Fibroblast of skin of back (primary cell): Measurements from ENCODE around the gene CEP104.

ENCODE experiments used
- DNase-seq: peaks from one replicate; pipeline ENCODE4 v3.0.0-alpha.2; 2013

Gene CEP104

DNA sequence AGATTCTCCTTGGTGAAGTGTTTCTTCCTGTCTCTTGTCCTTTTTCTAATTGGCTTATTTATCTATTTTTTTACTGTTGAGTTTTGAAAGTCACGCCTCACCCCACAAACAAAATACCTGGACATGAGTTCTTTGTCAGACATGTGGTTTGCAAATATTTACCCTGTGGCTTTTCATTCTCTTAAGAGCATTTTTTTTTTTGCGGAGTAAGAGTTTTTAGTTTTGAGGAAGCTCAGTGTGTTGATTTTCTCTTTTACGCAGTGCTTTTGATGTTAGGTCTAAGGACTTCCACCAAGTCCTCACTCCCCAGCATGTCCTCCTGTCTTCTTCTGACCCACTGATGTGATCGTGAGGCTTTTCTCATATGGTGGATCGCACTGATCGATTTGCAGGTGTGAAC is 7.9 kb upstream of the CEP104 start:
- DNase-seq = no peak

DNA sequence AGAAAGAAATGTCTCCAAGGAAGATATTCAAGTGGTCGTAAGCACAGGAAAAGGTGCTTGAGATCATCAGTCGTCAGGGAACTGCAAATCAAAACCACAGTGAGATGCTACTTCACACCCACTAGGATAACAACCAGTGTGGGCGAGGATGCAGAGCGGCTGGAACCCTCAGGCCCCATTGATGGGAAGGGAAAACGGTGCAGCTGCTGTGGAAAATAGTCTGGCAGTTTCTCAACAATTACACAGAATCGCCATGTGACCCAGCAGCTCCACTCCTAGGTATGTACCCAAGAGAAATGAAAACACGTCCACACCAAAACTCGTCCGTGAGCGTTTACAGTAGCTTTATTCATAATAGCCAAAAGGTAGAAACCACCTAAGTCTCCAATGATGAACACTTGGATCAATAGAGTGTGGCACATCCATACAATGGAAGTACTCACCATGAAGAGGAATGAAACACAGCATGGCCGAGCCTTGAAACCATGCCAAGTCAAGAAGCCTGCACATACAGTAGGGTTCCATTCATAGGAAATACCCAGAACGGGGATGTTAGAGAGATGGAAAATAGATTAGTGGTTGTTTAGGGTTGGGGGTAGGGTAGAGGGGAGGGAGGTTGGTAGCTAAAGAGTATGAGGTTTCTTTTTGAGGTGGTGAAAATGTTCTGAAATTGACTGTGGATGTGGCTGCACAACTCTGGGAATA is 6.4 kb upstream of the CEP104 start:
- no peak for DNase-seq

DNA sequence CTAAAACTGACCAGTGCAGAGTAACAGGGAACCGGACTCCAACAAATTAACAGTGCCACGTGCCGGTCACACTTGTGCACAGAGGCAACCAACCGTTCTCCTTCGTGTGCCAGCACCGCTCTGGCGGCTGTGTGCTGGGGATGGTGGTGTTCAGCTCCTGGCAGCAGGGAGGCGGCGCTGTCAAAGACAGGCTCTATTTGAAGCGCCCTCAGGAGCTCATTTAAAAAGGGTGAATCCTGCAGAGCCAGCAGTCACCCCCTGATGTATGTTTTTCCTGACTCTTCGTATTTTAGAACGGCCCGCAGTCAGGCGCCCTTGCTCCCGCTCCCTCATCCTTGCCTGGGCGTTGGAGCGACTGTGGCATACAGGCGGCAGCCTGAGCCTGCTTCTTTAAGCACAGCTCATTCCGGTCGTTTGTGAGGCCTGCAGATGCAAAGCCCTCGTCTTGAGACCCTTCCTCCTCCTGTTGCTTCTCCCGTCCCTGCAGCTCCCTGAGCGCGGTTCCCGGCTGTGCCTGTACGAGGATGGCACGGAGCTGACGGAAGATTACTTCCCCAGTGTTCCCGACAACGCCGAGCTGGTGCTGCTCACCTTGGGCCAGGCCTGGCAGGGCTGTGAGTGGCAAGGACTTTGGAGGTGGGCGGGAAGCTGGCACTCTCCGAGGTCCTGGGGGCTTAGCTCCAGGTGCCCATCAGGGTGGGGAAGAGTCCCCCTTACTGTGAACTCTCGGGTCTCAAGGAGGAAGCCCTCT is 1.4 kb upstream of the CEP104 start:
- peak; percentile 40 for DNase-seq

DNA sequence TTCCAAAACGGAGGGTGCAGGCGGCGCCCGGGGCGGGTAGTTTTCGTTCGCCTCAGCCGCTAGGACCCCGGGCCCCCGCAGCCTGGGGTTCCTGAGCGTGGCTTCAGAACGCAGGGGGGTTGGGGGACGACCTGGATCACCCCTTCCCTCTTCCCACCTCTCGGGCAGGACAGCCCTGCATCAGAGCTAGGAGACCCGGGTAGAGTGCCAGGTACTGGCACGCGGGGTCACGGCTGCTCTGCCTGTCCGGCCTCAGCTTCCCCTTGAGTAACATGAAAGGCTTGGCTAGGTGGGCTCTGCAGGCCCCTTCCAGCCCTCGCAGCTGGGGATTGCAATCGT is 749 bp upstream of the CEP104 start:
- no peak for DNase-seq

GRCh38 chr1:3852711-3853485 is 4.1 kb downstream of the CEP104 start:
- no peak for DNase-seq

GRCh38 chr1:3852091-3852490 is 4.9 kb downstream of the CEP104 start:
- no peak for DNase-seq

DNA sequence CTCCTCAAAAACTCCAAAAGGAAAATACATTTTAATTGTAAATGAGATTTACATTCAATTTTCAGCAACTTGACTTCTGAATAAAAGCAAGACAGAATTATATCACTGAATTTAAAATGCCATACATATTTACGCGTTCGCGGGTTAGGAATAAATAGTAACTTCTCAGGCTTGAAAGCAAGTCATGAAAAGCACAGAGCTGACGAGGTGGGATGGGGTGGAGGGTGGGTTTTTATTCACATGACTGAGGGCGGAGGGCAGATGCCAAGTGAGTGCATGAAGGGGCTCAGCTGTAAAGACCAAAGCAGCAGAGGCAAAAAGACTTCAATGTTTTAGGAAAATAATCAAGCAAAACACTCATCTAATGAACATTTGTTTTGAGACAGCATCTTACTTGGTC is 5.7 kb downstream of the CEP104 start:
- no peak for DNase-seq

GRCh38 chr1:3850857-3851256 is 6.2 kb downstream of the CEP104 start:
- no peak for DNase-seq

DNA sequence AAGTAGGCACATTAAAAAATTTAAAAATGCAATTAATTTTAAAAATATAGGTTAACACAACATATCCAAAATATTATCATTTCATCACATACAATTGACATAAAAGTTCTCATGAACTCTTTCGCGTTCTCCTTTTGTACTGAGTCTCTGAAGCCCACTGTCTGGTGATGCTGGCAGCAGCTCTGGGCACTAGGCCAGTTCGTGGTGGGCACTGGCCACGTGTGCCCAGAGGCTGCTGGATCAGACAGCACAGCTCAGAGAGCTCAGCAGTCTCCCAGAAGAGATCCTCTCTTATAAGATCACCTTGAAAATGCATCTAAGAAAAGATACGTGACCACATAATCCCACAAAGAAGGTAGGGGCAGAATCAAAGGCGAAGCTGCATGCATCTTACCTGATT is 9.9 kb downstream of the CEP104 start:
- DNase-seq = no peak

- no peak for DNase-seq
Observed at GRCh38 chr1:3846541-3846940, 10.5 kb downstream of the CEP104 start.

- DNase-seq = no peak
Observed at GRCh38 chr1:3842912-3843311, 14.1 kb downstream of the CEP104 start.

GRCh38 chr1:3841491-3841890 is 15.5 kb downstream of the CEP104 start:
- DNase-seq = no peak

- no peak for DNase-seq
Observed at GRCh38 chr1:3838788-3839187, 18.2 kb downstream of the CEP104 start.

GRCh38 chr1:3837685-3838084 is 19.3 kb downstream of the CEP104 start:
- no peak for DNase-seq

- no peak for DNase-seq
Observed at GRCh38 chr1:3837200-3837599, 19.8 kb downstream of the CEP104 start.

- DNase-seq = peak; percentile 8
Observed at GRCh38 chr1:3836421-3836820, 20.6 kb downstream of the CEP104 start.

DNA sequence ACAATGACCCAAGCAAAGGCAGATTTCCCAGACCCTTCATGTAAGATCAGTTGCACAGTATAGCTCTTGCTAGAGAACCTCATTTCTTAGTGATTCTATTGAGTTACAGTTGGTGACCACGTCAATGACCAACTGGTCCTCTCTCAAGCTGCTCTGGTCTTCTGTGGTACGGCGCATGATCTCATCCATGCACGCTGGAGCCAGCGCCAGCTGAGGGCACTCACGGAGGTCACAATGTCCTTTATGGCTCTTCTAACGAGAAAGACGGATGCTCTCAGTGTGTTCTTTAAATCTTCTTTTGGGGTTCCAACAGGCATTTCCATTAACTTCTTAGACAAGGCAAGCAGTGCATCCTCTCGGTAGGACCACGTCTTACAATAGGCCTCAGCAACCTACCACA is 22.3 kb downstream of the CEP104 start:
- no peak for DNase-seq

DNA sequence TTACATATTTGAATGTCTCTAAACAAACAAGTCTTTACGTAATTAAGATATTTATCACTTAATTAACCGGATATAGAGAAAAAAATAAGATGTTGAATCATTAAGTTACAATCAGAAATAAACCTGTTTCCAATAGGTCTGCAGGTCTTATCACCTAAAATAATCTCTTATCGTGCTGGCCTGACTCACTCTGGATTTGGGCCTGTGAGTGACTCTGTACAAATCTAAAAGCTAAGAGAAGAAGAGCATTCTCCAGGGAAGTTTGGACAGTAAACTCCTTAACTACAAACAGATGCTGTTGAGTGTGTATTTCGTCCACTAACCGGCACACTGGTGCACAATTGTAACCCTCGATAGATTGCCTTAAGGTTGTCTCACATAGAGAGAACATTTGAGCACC is 25.3 kb downstream of the CEP104 start:
- DNase-seq = no peak

- no peak for DNase-seq
Observed at GRCh38 chr1:3828391-3828790, 28.6 kb downstream of the CEP104 start.

- DNase-seq = no peak
Observed at GRCh38 chr1:3827813-3828307, 29.2 kb downstream of the CEP104 start.

GRCh38 chr1:3825356-3825755 is 31.7 kb downstream of the CEP104 start:
- no peak for DNase-seq

DNA sequence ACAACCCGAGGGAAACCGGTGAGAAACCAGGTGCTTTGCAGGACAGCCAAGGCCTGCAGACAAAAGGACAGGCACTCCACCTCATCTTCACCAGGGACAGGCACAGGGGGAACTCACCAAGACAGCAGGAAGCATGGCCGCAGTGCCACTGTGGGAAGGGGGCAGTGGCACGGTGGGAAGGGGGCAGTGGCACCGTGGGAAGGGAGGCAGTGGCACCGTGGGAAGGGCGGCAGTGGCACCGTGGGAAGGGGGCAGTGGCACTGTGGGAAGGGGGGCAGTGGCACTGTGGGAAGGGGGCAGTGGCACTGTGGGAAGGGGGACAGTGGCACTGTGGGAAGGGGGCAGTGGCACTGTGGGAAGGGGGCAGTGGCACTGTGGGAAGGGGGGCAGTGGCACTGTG is 32.4 kb downstream of the CEP104 start:
- no peak for DNase-seq

DNA sequence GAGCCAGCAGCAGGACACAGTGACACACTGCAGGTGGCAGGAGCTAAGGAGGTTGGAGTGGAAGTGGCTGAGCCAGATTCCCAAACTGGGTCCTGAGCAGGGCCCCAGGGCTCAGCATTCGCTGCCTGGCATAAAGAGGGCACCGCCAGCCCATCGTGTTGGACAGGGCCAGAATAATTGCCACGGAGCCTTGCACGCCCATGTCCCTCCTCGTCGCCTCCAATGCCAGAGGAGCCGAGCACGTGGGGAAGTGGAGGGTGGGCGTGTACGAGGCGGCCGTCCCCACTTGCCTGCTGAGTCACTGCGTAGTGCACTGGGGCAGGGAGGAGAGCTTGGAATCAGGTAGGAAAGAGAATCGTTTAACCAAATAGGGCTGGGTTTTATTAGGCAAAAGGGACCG is 34.6 kb downstream of the CEP104 start:
- DNase-seq = no peak

- DNase-seq = no peak
Observed at GRCh38 chr1:3821908-3822307, 35.1 kb downstream of the CEP104 start.
